Uterus (tissue), 2 donors: ENCODE results near the gene CTTNBP2.

Experiments used
- CTCF ChIP-seq, 4 experiments: fragments of 200-600 bp in 2 of 4; fragments of 450-650 bp in 2 of 4; sonication (generic) in 2 of 4; IDR thresholded peaks; one replicate each; pipeline ENCODE4 v1.5.1; 2016 to 2019; ENCODE audit warnings: antibody characterized with exemption in 4 of 4, mild to moderate bottlenecking in 2 of 4, moderate library complexity in 1 of 4
- POLR2A ChIP-seq, 2 donors: fragments of 450-650 bp; IDR thresholded peaks; one replicate each; pipeline ENCODE4 v1.6.1; 2016; ENCODE audit warnings: antibody characterized with exemption in 2 of 2, mild to moderate bottlenecking in 1 of 2, moderate library complexity in 1 of 2

GRCh38 chr7:117673839-117674238 lies 199.4 kb downstream of the CTTNBP2 start:
- TF ChIP-seq CTCF (IDR thresholded peaks at IDR 0.05) (no peak), POLR2A (IDR thresholded peaks at IDR 0.05) (no peak)
